Measurements from ENCODE around the gene TCF4.
A peak's percentile ranks its signal among the peaks of the same experiment; 100 is the strongest.

The TCF4 gene

DNA sequence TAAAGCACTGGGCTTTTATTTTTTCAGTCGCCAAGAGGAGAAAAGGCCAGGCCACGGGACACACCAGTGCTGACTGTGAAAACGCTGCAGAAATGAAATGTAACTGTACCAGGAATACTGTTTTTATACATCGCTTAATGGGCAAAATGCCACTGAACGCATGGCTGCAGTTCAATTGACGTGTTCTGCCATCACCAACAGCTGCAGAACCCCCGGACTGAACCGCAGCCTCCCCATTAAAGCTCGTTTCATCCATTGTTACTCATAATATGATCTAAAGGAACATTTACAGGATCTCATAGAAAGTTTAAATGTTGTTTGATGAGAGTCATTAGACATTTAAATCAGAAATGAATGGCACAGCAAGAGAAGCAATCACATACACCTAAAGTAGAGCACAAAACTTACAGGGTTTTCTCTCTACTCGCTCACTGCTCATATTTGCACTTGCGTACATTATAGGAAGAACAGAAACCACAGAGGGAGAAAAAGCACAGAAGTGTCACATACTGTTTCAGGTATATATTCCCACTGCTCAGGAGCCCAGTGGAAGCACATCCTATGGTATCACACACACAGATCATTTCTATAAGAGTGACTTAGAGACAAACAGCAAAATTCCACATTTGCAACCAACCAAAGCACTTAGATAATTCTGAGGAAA lies 35.3 kb downstream of the TCF4 start:
- TF ChIP-seq, protein P1, sequence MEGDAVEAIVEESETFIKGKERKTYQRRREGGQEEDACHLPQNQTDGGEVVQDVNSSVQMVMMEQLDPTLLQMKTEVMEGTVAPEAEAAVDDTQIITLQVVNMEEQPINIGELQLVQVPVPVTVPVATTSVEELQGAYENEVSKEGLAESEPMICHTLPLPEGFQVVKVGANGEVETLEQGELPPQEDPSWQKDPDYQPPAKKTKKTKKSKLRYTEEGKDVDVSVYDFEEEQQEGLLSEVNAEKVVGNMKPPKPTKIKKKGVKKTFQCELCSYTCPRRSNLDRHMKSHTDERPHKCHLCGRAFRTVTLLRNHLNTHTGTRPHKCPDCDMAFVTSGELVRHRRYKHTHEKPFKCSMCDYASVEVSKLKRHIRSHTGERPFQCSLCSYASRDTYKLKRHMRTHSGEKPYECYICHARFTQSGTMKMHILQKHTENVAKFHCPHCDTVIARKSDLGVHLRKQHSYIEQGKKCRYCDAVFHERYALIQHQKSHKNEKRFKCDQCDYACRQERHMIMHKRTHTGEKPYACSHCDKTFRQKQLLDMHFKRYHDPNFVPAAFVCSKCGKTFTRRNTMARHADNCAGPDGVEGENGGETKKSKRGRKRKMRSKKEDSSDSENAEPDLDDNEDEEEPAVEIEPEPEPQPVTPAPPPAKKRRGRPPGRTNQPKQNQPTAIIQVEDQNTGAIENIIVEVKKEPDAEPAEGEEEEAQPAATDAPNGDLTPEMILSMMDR (IDR thresholded peaks at IDR 0.05; ENCODE audit: low read depth, low read length) = no peak
- in situ Hi-C loops (cut with HindIII; ENCODE audit: low sequenced_read_pairs) = no loop called here
- no peak overlapping the region for H3K4me3 ChIP-seq (ENCODE audit: low read depth, low read length)
- DNase-seq (ENCODE audit: low read depth, low spot score) = peak; percentile 86

DNA sequence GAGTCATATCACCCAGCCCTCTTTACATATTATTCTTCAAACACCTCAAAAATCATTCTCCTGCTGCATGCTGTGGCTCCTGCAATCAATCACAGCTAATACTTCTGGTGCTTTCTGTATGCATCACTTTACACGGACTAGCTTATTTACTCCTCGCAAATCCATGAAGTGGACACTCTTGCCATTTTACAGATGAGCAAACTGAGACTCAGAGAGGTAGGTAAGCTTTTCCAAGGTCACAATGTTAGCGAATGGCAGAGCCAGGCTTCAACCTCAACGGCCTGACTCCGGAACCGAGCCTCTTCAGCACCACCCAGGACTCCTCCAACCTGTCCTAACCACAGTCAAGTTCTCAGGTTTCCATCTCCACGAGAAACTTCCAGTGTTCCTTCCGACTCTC lies 36.8 kb downstream of the TCF4 start:
- no peak for DNase-seq (ENCODE audit: low read depth, low spot score)
- TF ChIP-seq, protein P1 (IDR thresholded peaks at IDR 0.05; ENCODE audit: low read depth, low read length) = no peak
- no peak overlapping the region for H3K4me3 ChIP-seq (ENCODE audit: low read depth, low read length)
- in situ Hi-C loops (cut with HindIII; ENCODE audit: low sequenced_read_pairs) = no loop called here

DNA sequence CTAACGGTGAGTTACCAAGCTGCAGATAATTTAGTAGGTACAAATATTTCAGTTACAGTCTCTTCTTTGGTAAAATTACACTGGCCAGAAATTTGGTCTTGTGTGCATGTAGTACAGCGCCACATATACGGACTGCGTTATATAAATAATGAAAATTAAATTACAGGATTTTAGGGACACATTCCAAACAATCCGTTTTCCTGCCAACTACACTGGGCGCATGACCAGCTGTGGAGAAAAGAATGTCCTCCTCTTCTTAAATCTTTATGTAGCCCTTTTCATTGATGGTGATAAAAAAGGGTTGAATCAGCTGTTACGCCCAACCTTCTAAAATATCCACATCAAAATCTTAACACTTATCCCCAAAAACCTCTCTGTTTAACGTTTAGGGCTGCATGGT lies 37.5 kb downstream of the TCF4 start:
- DNase-seq (ENCODE audit: low read depth, low spot score) = no peak
- TF ChIP-seq, protein P1 (IDR thresholded peaks at IDR 0.05; ENCODE audit: low read depth, low read length) = no peak
- no peak overlapping the region for H3K4me3 ChIP-seq (ENCODE audit: low read depth, low read length)
- in situ Hi-C loops (cut with HindIII; ENCODE audit: low sequenced_read_pairs) = no loop called here

DNA sequence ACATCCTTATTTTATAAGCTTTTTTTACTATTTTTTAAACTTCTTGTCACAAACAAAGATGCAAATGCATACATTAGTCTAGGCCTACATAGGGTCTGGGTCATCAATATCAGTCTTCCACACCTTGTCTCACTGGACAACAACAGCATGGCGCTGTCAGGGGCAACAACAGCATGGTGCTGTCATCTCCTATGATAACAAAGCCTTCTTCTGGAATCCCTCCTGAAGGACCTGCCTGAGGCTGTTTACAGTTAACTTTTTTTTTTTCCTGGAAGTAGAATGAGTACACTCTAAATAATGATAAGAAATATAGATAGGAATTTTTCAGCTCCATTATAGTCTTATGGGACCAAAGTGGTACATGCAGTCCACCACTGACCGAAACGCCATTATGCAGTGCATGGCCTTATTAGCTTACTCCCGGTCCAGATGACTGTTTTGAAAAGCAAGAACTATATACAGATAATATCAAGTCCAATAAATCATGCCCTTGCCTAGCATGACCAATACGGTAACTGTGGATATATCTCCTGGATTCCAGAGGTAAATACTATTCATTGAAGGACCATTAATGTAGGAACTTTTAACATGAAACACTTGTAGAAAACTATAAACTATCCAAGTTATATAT lies 38.4 kb downstream of the TCF4 start:
- TF ChIP-seq, protein P1 (IDR thresholded peaks at IDR 0.05; ENCODE audit: low read depth, low read length) = no peak
- no peak overlapping the region for H3K4me3 ChIP-seq (ENCODE audit: low read depth, low read length)
- in situ Hi-C loops (cut with HindIII; ENCODE audit: low sequenced_read_pairs) = no loop called here
- DNase-seq (ENCODE audit: low read depth, low spot score) = no peak

DNA sequence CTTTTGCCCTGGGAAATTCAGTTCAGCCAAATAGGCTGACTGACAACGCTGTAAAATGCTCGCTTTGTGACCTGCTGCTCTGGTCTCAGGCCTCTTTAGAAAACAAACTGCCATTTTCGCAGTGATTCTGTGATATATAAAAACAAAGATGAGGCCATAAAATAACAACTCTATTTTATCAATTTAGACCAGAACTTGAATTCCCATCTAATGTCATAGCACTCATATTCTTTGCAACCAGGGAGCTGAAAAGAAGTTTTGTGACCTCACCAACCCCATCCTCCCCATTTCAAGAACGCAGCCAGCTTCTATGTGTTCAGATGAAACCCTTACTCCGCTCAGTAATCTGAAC lies 40.3 kb downstream of the TCF4 start:
- in situ Hi-C loops (cut with HindIII; ENCODE audit: low sequenced_read_pairs) = no loop called here
- DNase-seq (ENCODE audit: low read depth, low spot score) = no peak
- TF ChIP-seq, protein P1 (IDR thresholded peaks at IDR 0.05; ENCODE audit: low read depth, low read length) = no peak
- no peak overlapping the region for H3K4me3 ChIP-seq (ENCODE audit: low read depth, low read length)

DNA sequence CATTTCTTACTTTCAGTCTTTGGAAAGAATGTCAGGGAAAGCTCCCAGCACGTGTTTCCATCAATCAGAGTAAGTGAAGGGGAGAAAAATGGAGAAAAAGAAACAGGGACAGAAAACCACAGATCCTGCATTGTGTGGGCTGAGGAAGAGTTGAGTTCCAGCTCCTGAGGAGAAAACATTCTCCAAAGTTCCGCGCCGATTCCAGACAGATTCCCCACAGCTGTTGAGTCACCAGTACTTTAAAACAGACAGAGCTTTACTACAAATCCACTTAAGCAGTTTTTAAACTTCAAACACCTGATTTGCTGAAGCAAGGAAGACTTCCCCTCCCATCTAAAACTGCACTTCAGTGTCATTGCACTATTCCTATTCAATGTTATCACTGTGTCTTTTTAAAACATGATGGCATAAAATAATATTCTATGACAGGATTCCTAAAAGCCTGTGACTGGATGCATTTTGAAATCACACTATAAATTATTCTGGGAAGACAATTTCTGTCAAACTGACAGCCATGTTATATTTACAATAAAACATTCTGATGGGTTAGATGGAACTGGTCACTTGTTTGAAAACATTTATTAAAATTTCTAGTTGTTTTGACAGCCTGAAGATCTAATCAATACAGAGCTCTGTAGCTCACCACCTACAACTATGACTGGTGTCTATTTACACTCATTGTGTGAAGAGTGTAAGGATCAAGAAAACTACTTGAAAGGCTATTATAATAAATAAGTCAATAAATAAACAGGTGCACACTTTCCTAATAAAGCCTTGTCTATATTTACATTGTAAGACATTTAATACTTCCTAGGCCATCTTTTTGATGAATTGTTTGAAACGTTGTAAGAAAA lies 40.9 kb downstream of the TCF4 start:
- H3K4me3 ChIP-seq (ENCODE audit: low read depth, low read length) = peak overlapping the region; percentile 17
- in situ Hi-C loops (cut with HindIII; ENCODE audit: low sequenced_read_pairs) = no loop called here
- peak; percentile 86 for DNase-seq (ENCODE audit: low read depth, low spot score)
- TF ChIP-seq, protein P1 (IDR thresholded peaks at IDR 0.05; ENCODE audit: low read depth, low read length) = no peak

Data from astrocyte of the spinal cord (primary cell).